Mesodermal cell (in vitro differentiated cells): ENCODE data around the gene CNOT10.
"Not testable (repeated sequence)": the region's sequence is repeated elsewhere in the genome, so short reads cannot be mapped to it uniquely, and the experiment has no call there.

Experiments
- H3K27ac ChIP-seq: 2 replicates; pipeline ENCODE4 v1.7.0; 2013; ENCODE audit warnings: mild to moderate bottlenecking, low read depth, low read length, moderate library complexity; ENCODE audit not compliant: severe bottlenecking
- H3K36me3 ChIP-seq: 2 replicates; pipeline ENCODE4 v1.7.1; 2013; ENCODE audit warnings: mild to moderate bottlenecking, low read length, moderate library complexity; ENCODE audit not compliant: control insufficient read depth, insufficient read depth
- H3K4me1 ChIP-seq: one replicate; pipeline ENCODE4 v1.7.1; 2013; ENCODE audit warnings: mild to moderate bottlenecking, low read length; ENCODE audit not compliant: insufficient read depth, control insufficient read depth, poor library complexity, severe bottlenecking
- H3K4me3 ChIP-seq: 2 replicates; pipeline ENCODE4 v1.7.0; 2013; ENCODE audit warnings: low read length, control low read depth, mild to moderate bottlenecking; ENCODE audit not compliant: insufficient read depth, poor library complexity, severe bottlenecking; ENCODE audit errors: extremely low read depth
- H3K9me3 ChIP-seq: 2 replicates; pipeline ENCODE4 v1.7.1; 2013; ENCODE audit warnings: mild to moderate bottlenecking, low read length, moderate library complexity; ENCODE audit not compliant: control insufficient read depth
- WGBS, 2 experiments: methylation state at CpG; one replicate each; pipeline ENCODE4 v1.1.5; 2013; ENCODE audit warnings: missing lambda C conversion rate in 2 of 2; ENCODE audit not compliant: insufficient coverage in 2 of 2; 5-methylcytosine and 5-hydroxymethylcytosine counted together

Gene CNOT10

DNA sequence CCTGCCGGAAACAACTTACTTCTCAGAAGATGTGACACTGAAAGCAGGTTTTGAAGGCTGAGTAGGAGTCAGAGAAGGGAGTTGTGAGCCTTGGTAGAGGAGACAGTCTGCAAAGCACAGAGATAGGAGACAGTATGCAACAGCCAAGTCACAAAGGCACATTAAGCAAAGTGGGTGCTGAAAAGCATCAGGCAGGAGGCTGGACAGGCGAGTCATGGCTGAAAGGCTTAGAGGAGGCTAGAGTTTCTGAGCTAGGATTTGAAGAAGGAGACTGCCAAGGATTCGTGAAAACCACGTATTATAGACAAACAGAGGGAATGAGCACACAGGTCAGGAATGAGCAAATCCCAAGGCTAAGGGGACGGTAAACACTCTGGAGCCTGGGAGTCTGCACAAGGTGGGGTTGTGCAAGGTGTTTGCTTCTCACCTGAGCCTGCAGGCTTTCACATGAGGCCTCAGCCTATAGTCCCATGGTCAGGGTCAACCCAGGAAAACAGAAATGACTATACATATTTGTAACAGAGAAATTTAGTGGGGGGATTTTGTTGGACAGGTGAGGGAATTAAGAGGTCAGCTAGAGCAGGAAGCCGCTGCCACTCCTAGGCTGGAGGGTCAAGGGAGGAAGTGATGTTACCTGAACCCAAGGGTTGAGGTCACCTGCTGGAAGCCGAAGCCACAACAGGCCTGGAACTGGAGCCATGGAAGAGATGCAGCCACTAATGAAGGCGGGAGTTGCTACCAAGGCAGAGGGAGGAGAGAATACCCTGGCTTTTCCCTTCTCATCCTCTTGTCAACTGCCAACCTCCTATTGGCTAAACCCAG is 109.7 kb downstream of the CNOT10 start:
- peak overlapping the region; percentile 57 for H3K27ac ChIP-seq

DNA sequence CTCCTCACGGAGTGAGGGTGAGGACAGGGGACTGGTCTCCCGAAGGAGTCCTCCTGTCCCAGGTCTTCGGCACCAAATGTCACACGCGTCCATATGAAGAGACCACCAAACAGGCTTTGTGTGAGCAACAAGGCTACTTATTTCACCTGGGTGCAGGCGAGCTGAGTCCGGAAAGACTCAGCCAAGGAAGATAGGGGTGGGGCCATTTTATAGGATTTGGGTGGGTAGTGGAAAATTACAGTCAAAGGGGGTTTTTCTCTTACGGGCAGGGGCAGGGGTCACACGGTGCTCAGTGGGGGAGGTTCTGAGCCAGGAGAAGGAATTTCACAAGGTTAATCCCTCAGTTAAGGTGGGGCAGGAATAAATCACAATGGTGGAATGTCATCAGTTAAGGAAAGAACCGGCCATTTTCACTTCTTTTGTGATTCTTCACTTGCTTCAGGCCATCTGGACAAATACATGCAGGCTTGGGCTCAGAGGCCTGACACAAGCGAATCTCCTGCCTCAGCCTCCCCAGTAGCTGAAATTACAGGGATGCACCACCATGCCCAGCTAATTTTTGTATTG is 111.5 kb downstream of the CNOT10 start:
- WGBS, 2 experiments: 78 to 84% methylated on average over 9 to 10 of the region's 11 CpGs
- H3K9me3 ChIP-seq, H3K27ac ChIP-seq, H3K4me3 ChIP-seq, H3K36me3 ChIP-seq: not testable (repeated sequence)
- peaks cover 30% of the 10 kb centered on the region for H3K4me1 ChIP-seq

More for the DNA sequence above, 109.7 kb downstream of the CNOT10 start:
- no peaks in the 10 kb centered on the region for H3K9me3 ChIP-seq
- peaks cover 26% of the 10 kb centered on the region for H3K4me1 ChIP-seq
- 91 to 92% methylated on average over 6 to 8 of the region's 8 CpGs for WGBS, 2 experiments
- no peaks in the 10 kb centered on the region for H3K36me3 ChIP-seq
- no peak overlapping the region for H3K4me3 ChIP-seq

DNA sequence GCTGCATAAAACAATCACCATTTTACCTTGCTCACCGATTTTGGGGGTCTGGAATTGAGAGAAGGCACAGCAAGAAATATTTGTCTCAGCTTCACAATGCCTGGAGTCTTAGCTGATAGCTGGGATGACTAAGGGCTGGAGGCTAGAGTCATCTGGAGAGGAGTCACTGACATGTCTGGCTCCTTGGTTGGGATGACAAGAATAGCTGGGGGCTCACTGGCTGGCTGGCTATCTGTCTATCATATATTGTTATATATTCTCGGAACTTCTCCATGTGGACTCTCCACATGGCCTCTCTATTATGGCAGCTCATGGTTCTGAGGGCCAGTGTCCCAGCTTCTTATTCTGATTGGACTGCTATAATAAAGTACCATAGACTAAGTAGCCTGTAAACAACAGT is 112.8 kb downstream of the CNOT10 start:
- Histone ChIP-seq H3K9me3 (no peaks in the 10 kb centered on the region), H3K4me1 (peaks cover 30% of the 10 kb centered on the region), H3K36me3 (no peaks in the 10 kb centered on the region), H3K4me3 (no peak overlapping the region), H3K27ac (peak overlapping the region; percentile 59)
- 86% methylated on average over 1 of the region's 2 CpGs; no CpG with 5 or more reads in 1 of the 2 experiments for WGBS, 2 experiments

DNA sequence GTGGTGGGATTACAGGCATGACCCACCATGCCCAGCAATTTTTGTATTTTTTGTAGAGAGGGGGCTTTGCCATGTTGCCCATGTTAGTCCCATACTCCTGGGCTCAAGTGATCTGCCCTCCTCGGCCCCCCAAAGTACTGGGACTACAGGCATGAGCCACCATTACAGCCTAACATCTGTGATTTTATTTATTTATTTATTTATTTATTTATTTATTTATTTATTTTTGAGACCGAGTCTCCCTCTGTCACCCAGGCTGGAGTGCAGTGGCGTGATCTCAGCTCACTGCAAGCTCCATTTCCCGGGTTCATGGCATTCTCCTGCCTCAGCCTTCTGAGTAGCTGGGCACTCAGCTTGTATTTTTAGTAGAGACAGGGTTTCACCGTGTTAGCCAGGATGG is 116.5 kb downstream of the CNOT10 start:
- H3K4me1 ChIP-seq: peaks cover 11% of the 10 kb centered on the region
- H3K4me3 ChIP-seq, H3K36me3 ChIP-seq, H3K9me3 ChIP-seq, H3K27ac ChIP-seq: not testable (repeated sequence)
- 90 to 100% methylated on average over 2 to 4 of the region's 5 CpGs for WGBS, 2 experiments

DNA sequence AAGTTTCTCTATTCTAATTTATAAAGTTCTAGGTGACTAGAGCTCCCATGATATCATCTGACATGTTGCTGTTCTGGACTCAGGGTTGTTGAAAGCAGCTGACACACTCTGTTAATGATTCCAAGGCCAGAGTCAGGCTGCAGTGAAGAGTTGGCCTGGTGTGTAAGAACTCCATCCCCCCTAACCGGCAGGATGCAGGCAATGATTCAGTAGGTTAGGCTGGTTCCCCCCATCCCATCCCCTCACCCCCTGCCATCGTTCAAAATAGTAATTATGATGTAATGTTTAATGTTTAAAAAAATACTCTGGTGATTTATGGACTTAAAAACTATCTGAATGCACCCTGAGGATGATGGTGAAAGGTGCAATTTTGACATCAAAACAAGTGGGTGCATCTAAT is 128.2 kb downstream of the CNOT10 start:
- Histone ChIP-seq H3K36me3 (no peaks in the 10 kb centered on the region), H3K4me1 (peaks cover 26% of the 10 kb centered on the region), H3K9me3 (no peaks in the 10 kb centered on the region), H3K4me3 (no peak overlapping the region), H3K27ac (no peak overlapping the region)
- WGBS, 2 experiments: no CpG with 5 or more reads among the region's 2 CpGs

DNA sequence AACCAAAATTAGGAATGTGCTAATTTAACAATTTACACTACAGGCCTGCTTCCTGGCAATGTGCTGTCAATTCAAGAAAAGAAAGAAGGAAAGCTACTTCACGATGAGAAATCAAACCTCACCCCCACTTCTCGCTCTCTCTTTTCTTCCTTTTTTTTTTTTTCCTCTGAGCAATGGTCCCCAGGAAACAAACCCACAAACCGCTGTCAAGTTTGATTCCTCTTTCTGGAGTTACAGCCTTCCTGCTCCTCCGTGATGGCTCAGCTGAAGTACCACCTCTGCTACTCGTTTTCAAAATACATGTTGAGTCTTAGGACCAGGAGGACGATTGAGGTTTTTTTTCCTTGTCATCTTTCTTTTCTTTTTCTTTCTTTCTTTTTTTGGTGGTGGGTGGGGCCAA is 129.4 kb downstream of the CNOT10 start:
- peaks cover 26% of the 10 kb centered on the region for H3K4me1 ChIP-seq
- H3K36me3 ChIP-seq: peaks cover 9% of the 10 kb centered on the region
- 20 to 40% methylated on average over 1 to 4 of the region's 6 CpGs for WGBS, 2 experiments
- H3K9me3 ChIP-seq: no peaks in the 10 kb centered on the region
- peak overlapping the region; percentile 5 for H3K4me3 ChIP-seq
- H3K27ac ChIP-seq: peak overlapping the region; percentile 49

DNA sequence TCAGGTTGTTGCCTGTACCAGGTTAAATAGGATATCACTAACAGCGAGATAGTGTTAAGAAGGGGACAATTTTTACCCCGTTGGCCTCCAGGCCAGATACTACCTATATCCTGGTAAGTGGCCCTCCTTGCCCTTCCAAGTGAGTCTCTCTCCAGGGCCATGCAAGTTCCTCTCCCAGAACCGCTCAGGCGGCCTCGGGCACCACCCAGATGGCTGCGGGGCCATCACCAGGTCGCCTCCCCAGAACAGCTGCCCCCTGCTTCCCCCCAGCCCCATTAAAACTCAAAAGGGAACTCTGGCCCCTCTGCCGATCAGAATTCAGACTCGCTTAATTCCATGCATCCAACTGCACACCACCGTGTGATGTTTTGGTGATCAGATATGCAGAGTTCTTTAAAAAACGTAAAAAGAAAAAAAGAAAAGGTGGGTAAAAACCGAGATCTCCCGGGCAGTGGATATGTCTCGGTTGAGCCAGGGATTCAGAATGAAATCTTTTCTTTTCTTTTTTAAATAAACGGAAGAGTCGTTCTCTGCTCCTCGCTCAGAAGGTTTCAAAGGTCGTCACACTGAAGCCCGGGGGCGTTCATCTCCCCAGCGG is 131.0 kb downstream of the CNOT10 start:
- Histone ChIP-seq H3K9me3 (no peaks in the 10 kb centered on the region), H3K4me1 (peaks cover 26% of the 10 kb centered on the region), H3K4me3 (peak overlapping the region; percentile 84), H3K27ac (peak overlapping the region; percentile 98), H3K36me3 (peaks cover 16% of the 10 kb centered on the region)
- whole genome bisulfite sequencing, 2 experiments: 1 to 2% methylated on average over 6 to 10 of the region's 21 CpGs

DNA sequence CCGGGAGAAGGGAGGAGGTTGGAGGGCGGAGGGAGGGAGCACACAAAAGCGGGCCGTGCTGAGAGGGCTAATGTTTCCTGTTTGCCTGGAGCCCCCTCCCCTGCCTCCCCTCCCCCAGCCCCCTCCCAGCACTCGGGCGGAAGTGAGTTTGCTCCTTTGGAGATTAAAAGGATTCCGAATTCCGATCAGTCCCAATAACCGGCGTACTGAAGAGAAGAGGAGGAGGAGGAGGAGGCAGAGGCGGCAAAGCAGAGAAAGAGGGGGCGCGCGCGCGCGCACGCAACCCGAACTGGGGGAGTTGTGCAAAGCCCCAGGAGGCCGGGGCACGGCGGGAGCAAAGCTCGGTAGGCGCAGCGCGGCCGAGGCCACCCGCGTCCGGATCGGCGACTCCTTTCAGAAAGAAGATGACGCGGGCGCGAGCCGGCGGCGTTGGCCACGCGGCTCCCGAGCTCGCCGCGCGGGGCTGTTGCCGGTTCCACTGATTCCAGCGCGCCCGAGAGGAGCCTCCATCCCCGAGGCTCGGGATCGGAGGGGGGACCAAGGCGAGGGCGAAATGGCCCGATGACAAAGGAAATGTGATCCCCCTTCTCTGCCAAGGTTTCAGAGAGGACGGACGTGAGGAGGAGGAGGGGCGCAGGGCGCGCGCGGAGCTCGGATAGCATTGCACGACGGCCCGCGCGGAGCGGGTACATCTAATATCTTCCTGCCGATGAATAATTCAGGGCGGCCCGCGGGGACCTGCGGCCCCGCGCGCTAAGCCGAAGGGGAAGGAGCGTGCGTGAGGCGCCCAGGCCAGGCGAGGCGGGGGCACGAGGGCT is 131.7 kb downstream of the CNOT10 start:
- Histone ChIP-seq H3K4me3 (peak overlapping the region; percentile 84), H3K36me3 (peaks cover 21% of the 10 kb centered on the region), H3K9me3 (no peaks in the 10 kb centered on the region), H3K4me1 (peaks cover 26% of the 10 kb centered on the region), H3K27ac (peak overlapping the region; percentile 98)
- 0% methylated on average over 40 to 62 of the region's 85 CpGs for WGBS, 2 experiments

DNA sequence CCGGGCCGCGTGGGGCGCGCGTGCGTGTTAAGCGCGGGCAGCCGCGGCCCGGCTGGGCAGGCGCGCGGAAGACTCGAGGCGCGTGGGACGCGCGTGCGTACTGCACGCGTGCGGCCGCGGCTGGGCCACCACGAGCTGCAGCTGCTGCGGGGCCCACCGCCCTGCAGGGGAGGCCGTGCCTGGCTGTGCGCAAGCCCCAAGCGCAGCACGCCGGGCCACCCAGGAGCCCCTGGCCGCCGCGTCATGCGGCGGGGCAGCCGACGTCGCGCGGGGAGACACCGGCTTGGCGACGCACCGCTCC is 132.2 kb downstream of the CNOT10 start:
- Histone ChIP-seq H3K27ac (peak overlapping the region; percentile 98), H3K9me3 (no peaks in the 10 kb centered on the region), H3K4me3 (peak overlapping the region; percentile 84), H3K36me3 (peaks cover 21% of the 10 kb centered on the region), H3K4me1 (peaks cover 26% of the 10 kb centered on the region)
- WGBS, 2 experiments: 0 to 1% methylated on average over 43 to 46 of the region's 49 CpGs

DNA sequence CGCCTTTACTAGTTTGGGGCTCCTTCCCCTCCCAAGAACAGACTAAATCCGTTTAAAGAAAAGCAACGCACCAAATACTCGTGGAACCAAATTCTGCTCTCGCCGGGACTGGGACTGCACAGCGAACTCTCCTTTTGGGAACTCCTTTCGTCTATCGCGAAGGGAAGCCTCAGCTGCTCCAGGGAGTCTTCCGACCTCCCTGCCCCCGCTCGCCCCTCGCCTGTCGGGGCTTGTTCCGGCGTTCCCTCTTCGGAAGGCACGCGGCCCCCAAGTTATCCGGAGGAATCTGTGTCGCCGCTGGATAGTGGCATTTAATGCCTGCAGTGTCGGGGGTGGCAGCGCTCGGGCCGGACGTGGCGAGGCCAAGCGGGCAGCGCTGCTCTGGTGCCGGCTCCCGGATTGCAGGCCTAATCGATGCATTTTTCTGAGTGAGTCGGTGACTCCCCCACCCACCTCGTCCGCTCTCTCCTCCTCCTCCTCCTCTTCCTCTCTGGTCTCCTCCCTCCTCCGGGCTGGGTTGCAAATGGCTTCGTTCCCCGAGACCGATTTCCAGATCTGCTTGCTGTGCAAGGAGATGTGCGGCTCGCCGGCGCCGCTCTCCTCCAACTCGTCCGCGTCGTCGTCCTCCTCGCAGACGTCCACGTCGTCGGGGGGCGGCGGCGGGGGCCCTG is 132.7 kb downstream of the CNOT10 start, which contains the start of gene TRIM71:
TRIM71 (plus strand) TSS at position 440 of the 671 bp plus-strand sequence; CDS start at position 524, 84 bp downstream.
- 0% methylated on average over 40 of the region's 59 CpGs for WGBS, 2 experiments
- peak within 1 kb of the TSS; percentile 98 for H3K27ac ChIP-seq
- peaks cover 21% of the 10 kb centered on the region for H3K36me3 ChIP-seq
- H3K4me3 ChIP-seq: peak within 1 kb of the TSS; percentile 84
- H3K4me1 ChIP-seq: peaks cover 26% of the 10 kb centered on the region
- H3K9me3 ChIP-seq: no peaks in the 10 kb centered on the region
